B cell (primary cell): ENCODE results near the gene C10orf105. TPM values are rescaled to one million over a fixed set of nuclear protein-coding genes. Genes with fewer than 3 reads are reported as not detected.

Source experiments
- ATAC-seq: fragments of 200-7000 bp; cut with Tn5 transposase; one replicate; pipeline ENCODE4 v1.10.0; 2021; ENCODE audit warnings: low read depth, mild to moderate bottlenecking, moderate number of reproducible peaks, moderate library complexity
- CTCF ChIA-PET: fragments of 350-600 bp; sonication (Branson Sonifier 250); formaldehyde crosslinking; loops from one replicate; lab custom pipeline; 2021; ENCODE audit warnings: antibody characterized with exemption, inconsistent platforms; lab: Charles Lee
- POLR2A ChIA-PET: fragments of 350-600 bp; sonication (Branson Sonifier 250); formaldehyde crosslinking; loops from one replicate; lab custom pipeline; 2021; ENCODE audit warnings: antibody characterized with exemption; lab: Charles Lee
- DNase-seq: peaks from one replicate; pipeline ENCODE4 v3.0.0; 2013
- H2AFZ ChIP-seq: 2 replicates; pipeline ENCODE4 v1.6.1; 2012; ENCODE audit warnings: mild to moderate bottlenecking, low read depth, low read length; ENCODE audit not compliant: insufficient read depth, poor library complexity, severe bottlenecking
- H3K27ac ChIP-seq, 2 donors: 1 replicate in 1 of 2; 2 replicates in 1 of 2; pipeline ENCODE4 v1.5.1; 2012 to 2013; ENCODE audit warnings: low read length in 2 of 2, mild to moderate bottlenecking in 2 of 2, moderate library complexity in 1 of 2
- H3K27me3 ChIP-seq, 4 experiments: fragments of 200-600 bp in 1 of 4; sonication (generic) in 1 of 4; replicated peaks in 1 of 4; 1 replicate in 2 of 4; 2 replicates in 2 of 4; pipeline versions ENCODE4 v1.6.1 to v1.7.0; 2013 to 2016; ENCODE audit warnings: low read length in 3 of 4, mild to moderate bottlenecking in 2 of 4, mixed read lengths in 1 of 4, moderate library complexity in 1 of 4; ENCODE audit not compliant: insufficient read depth in 4 of 4, control insufficient read depth in 3 of 4; ENCODE audit errors: control extremely low read depth in 1 of 4
- H3K36me3 ChIP-seq, 2 experiments: replicated peaks in 1 of 2; 1 replicate in 1 of 2; 2 replicates in 1 of 2; pipeline versions ENCODE4 v1.6.1 to v1.7.1; 2013; ENCODE audit warnings: low read length in 1 of 2; ENCODE audit not compliant: insufficient read depth in 2 of 2, control insufficient read depth in 1 of 2; ENCODE audit errors: control extremely low read depth in 1 of 2, extremely low read depth in 1 of 2
- H3K4me1 ChIP-seq, 2 donors: fragments of 200-600 bp in 1 of 2; sonication (generic) in 1 of 2; 1 replicate in 1 of 2; 2 replicates in 1 of 2; pipeline versions ENCODE4 v1.5.1 to v1.6.1; 2013 to 2017; ENCODE audit warnings: low read length in 2 of 2; ENCODE audit not compliant: control insufficient read depth in 2 of 2, insufficient read depth in 2 of 2
- H3K4me2 ChIP-seq: replicated peaks from 2 replicates; pipeline ENCODE3; 2012; ENCODE audit warnings: mild to moderate bottlenecking, low read depth, low read length; ENCODE audit not compliant: poor library complexity, severe bottlenecking
- H3K4me3 ChIP-seq, 5 experiments: fragments of 200-600 bp in 1 of 5; sonication (generic) in 1 of 5; 1 replicate in 3 of 5; 2 replicates in 2 of 5; pipeline versions ENCODE4 v1.5.1 to v1.7.0; 2011 to 2016; ENCODE audit warnings: low read length in 4 of 5, mild to moderate bottlenecking in 4 of 5, low read depth in 2 of 5, control low read depth in 1 of 5, moderate library complexity in 1 of 5; ENCODE audit not compliant: insufficient read depth in 1 of 5; ENCODE audit errors: control extremely low read depth in 1 of 5, extremely low read depth in 1 of 5
- H3K79me2 ChIP-seq: fragments of 200-600 bp; sonication (generic); one replicate; pipeline ENCODE4 v1.6.0; 2016; ENCODE audit warnings: low read length; ENCODE audit not compliant: control insufficient read depth, insufficient read depth
- H3K9ac ChIP-seq: fragments of 200-600 bp; sonication (generic); 2 replicates; pipeline ENCODE4 v1.6.1; 2017; ENCODE audit warnings: mild to moderate bottlenecking, low read length, moderate library complexity
- H3K9me3 ChIP-seq, 3 donors: one replicate each; pipeline versions ENCODE4 v1.6.1 to v1.7.1; 2013; ENCODE audit warnings: low read length in 2 of 3; ENCODE audit not compliant: control insufficient read depth in 2 of 3, insufficient read depth in 1 of 3; ENCODE audit errors: control extremely low read depth in 1 of 3
- H4K20me1 ChIP-seq: 2 replicates; pipeline ENCODE4 v1.6.0; 2012; ENCODE audit warnings: mild to moderate bottlenecking, low read length; ENCODE audit not compliant: insufficient read depth, control insufficient read depth, poor library complexity, severe bottlenecking
- H3K27ac Mint-ChIP-seq: one replicate; pipeline ENCODE4 v1.8.0; 2021; ENCODE audit warnings: mixed read lengths
- H3K27me3 Mint-ChIP-seq: one replicate; pipeline ENCODE4 v1.8.0; 2021; ENCODE audit warnings: mixed read lengths
- H3K4me1 Mint-ChIP-seq: one replicate; pipeline ENCODE4 v1.8.0; 2021; ENCODE audit warnings: mixed read lengths
- H3K4me3 Mint-ChIP-seq: one replicate; pipeline ENCODE4 v1.8.0; 2021; ENCODE audit warnings: mixed read lengths
- H3K9me3 Mint-ChIP-seq: one replicate; pipeline ENCODE4 v1.8.0; 2022; ENCODE audit warnings: mixed read lengths; ENCODE audit not compliant: insufficient read depth
- EZH2 ChIP-seq: IDR thresholded peaks from 2 replicates; pipeline ENCODE4 v1.6.1; 2012; ENCODE audit warnings: borderline replicate concordance, low read depth, mild to moderate bottlenecking, moderate library complexity, low read length; ENCODE audit not compliant: insufficient read depth, poor library complexity, severe bottlenecking
- WGBS: methylation state at CpG from one replicate; pipeline ENCODE4 v1.1.5; 2013; ENCODE audit warnings: missing lambda C conversion rate; ENCODE audit not compliant: insufficient coverage; 5-methylcytosine and 5-hydroxymethylcytosine counted together
- intact Hi-C: fragments of 100-400 bp; cut with micrococcal nuclease; formaldehyde crosslinking; loops from one replicate; pipeline ENCODE4 v1.10.0; 2022
- polyA plus RNA-seq: library from polyadenylated mRNA; depleted of rRNA; stranded (reverse); fragments of >200 nt; gene quantifications from 2 replicates; pipeline ENCODE4 v1.2.3, GENCODE V29; 2012
- total RNA-seq, 2 donors: library from RNA; stranded (reverse); fragments of 120-200 nt in 1 of 2; gene quantifications; 1 replicate in 1 of 2; 2 replicates in 1 of 2; pipeline versions ENCODE4 v1.2.3 to v1.2.4, GENCODE V29; 2013 to 2022
- TF ChIP-seq, protein P1 (sequence below): fragments of 200-600 bp; IDR thresholded peaks from one replicate; pipeline ENCODE4 v1.8.0; 2022; ENCODE audit warnings: antibody characterized with exemption, mild to moderate bottlenecking

The C10orf105 gene
- total and polyA plus RNA-seq, 2 donors (not counting 1 experiment from before 2014, with no cell fraction given): 0.03 TPM; not detected in 1

DNA sequence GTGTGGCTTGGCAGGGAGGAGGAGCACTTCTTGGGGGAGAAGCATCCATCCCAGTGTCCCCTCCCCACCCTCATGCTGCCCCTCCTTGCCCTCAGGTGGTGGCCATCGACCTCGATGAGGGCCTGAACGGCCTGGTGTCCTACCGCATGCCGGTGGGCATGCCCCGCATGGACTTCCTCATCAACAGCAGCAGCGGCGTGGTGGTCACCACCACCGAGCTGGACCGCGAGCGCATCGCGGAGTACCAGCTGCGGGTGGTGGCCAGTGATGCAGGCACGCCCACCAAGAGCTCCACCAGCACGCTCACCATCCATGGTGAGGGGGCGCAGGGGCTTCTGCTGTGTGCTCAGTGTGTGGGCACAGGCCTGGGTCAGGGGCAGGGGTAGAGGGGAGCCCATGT, 14.8 kb downstream of the C10orf105 start:
- Histone ChIP-seq H3K79me2 (no peaks in the 10 kb centered on the region), H3K4me1 (peaks cover 6 to 9% of the 10 kb centered on the region in 2 donors), H4K20me1 (no peaks in the 10 kb centered on the region), H3K9me3 (no peaks in the 10 kb centered on the region), H3K36me3 (no peaks in the 10 kb centered on the region), H3K27me3 (peaks cover 0 to 9% (median 0%) of the 10 kb centered on the region in 4 experiments), H2AFZ (no peak overlapping the region), H3K27ac (no peak overlapping the region), H3K4me3 (no peak overlapping the region), H3K4me2 (no peak overlapping the region), H3K9ac (no peak overlapping the region)
- Mint-ChIP-seq H3K27me3 (no peaks in the 10 kb centered on the region), H3K27ac (no peak overlapping the region), H3K4me3 (no peak overlapping the region), H3K9me3 (no peaks in the 10 kb centered on the region), H3K4me1 (peaks cover 15% of the 10 kb centered on the region)
- DNase-seq (no peak), ATAC-seq (no peak)
- intact Hi-C loops: loop anchor here (5.0 kb wide), 1 partner anchor 308 kb away; the partner anchor contains the start of gene CDH23
- 96% methylated on average over 18 of the region's 18 CpGs for WGBS
- ChIA-PET CTCF (interaction anchor here (0.9 to 14.0 kb wide), 7 partner anchors 9 to 388 kb away, joined by 3 to 199 read pairs (median 5); partner anchors contain the start of genes SLC29A3 and VSIR), POLR2A (no interaction called here)
- TF ChIP-seq, protein P1, sequence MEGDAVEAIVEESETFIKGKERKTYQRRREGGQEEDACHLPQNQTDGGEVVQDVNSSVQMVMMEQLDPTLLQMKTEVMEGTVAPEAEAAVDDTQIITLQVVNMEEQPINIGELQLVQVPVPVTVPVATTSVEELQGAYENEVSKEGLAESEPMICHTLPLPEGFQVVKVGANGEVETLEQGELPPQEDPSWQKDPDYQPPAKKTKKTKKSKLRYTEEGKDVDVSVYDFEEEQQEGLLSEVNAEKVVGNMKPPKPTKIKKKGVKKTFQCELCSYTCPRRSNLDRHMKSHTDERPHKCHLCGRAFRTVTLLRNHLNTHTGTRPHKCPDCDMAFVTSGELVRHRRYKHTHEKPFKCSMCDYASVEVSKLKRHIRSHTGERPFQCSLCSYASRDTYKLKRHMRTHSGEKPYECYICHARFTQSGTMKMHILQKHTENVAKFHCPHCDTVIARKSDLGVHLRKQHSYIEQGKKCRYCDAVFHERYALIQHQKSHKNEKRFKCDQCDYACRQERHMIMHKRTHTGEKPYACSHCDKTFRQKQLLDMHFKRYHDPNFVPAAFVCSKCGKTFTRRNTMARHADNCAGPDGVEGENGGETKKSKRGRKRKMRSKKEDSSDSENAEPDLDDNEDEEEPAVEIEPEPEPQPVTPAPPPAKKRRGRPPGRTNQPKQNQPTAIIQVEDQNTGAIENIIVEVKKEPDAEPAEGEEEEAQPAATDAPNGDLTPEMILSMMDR: no peak
- no peak for TF ChIP-seq EZH2

DNA sequence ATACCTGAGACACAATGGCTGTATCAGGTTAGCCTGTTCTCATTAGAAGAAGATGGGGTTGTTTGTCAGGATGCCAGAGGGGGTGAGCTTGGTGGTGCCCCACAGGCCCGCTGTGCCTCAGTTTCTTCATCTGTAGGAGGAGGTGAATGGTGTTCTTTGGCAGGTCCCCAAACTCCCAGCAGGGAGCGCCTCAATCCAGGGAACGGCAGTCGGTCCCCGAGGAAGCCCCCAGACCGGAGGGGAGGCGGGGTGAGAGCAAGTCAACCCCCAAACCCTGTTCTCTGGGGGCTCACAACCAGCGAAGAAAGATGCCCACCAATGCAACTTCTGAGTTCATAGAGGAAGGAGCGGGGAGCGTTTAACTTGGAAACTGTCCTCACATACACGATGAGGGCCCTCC, 16.0 kb downstream of the C10orf105 start:
- Histone ChIP-seq H3K27me3 (peaks cover 0 to 9% (median 0%) of the 10 kb centered on the region in 4 experiments), H3K4me2 (no peak overlapping the region), H3K9ac (no peak overlapping the region), H3K4me1 (peaks cover 6 to 13% of the 10 kb centered on the region in 2 donors), H2AFZ (no peak overlapping the region), H3K4me3 (no peak overlapping the region), H3K36me3 (no peaks in the 10 kb centered on the region), H4K20me1 (no peaks in the 10 kb centered on the region), H3K27ac (no peak overlapping the region), H3K9me3 (no peaks in the 10 kb centered on the region), H3K79me2 (no peaks in the 10 kb centered on the region)
- TF ChIP-seq, protein P1: no peak
- no peak for TF ChIP-seq EZH2
- Mint-ChIP-seq H3K4me3 (no peak overlapping the region), H3K27me3 (no peaks in the 10 kb centered on the region), H3K27ac (no peak overlapping the region), H3K4me1 (peaks cover 13% of the 10 kb centered on the region), H3K9me3 (no peaks in the 10 kb centered on the region)
- no peak for DNase-seq
- POLR2A ChIA-PET: no interaction called here
- no peak for ATAC-seq
- 89% methylated on average over 11 of the region's 11 CpGs for WGBS
- intact Hi-C loops: no loop called here
- CTCF ChIA-PET: interaction anchor here (0.7 to 6.8 kb wide), 3 partner anchors 9 to 387 kb away, joined by 3 to 118 read pairs (median 5); partner anchors contain the start of gene SLC29A3
